Fibroblast of gingiva (primary cell): Measurements from ENCODE around the gene NR2F1.
A peak's percentile ranks its signal among the peaks of the same experiment; 100 is the strongest.

Experiments used
- DNase-seq: peaks from one replicate; pipeline ENCODE4 v3.0.0-alpha.2; 2011; ENCODE audit warnings: low read depth

NR2F1 gene

GRCh38 chr5:93604644-93605515, 21.9 kb downstream of the NR2F1 start:
- DNase-seq, result no peak

GRCh38 chr5:93606382-93606752, 23.3 kb downstream of the NR2F1 start:
- DNase-seq, result no peak

GRCh38 chr5:93607367-93608258, 24.6 kb downstream of the NR2F1 start:
- peak; percentile 48 for DNase-seq

GRCh38 chr5:93608855-93609254, 25.8 kb downstream of the NR2F1 start:
- no peak for DNase-seq

GRCh38 chr5:93609762-93610161, 26.7 kb downstream of the NR2F1 start:
- no peak for DNase-seq

- DNase-seq, result no peak
These were observed 27.7 kb downstream of the NR2F1 start for GRCh38 chr5:93610581-93611272.

GRCh38 chr5:93611273-93611975, 28.4 kb downstream of the NR2F1 start:
- DNase-seq, result no peak

- peak; percentile 37 for DNase-seq
These were observed 29.2 kb downstream of the NR2F1 start for GRCh38 chr5:93611976-93612854.

- no peak for DNase-seq
These were observed 29.8 kb downstream of the NR2F1 start for GRCh38 chr5:93612855-93613243.

- no peak for DNase-seq
These were observed 33.6 kb downstream of the NR2F1 start for GRCh38 chr5:93616538-93617174.

- DNase-seq, result peak; percentile 59
These were observed 37.7 kb downstream of the NR2F1 start for GRCh38 chr5:93620487-93621326.

GRCh38 chr5:93621327-93621798, 38.3 kb downstream of the NR2F1 start:
- peak; percentile 67 for DNase-seq

GRCh38 chr5:93622240-93622885, 39.3 kb downstream of the NR2F1 start:
- DNase-seq, result peak; percentile 83

GRCh38 chr5:93623153-93623552, 40.1 kb downstream of the NR2F1 start:
- no peak for DNase-seq

- DNase-seq, result no peak
These were observed 43.8 kb downstream of the NR2F1 start for GRCh38 chr5:93626801-93627200.

GRCh38 chr5:93632327-93632726, 49.3 kb downstream of the NR2F1 start:
- peak; percentile 42 for DNase-seq

GRCh38 chr5:93635991-93636390, 53.0 kb downstream of the NR2F1 start:
- no peak for DNase-seq

GRCh38 chr5:93636837-93637236, 53.8 kb downstream of the NR2F1 start:
- no peak for DNase-seq

- no peak for DNase-seq
These were observed 54.7 kb downstream of the NR2F1 start for GRCh38 chr5:93637697-93638096.
